AG09319 (cell line): ENCODE measurements around the gene FAS.
"Not testable (repeated sequence)": the region's sequence is repeated elsewhere in the genome, so short reads cannot be mapped to it uniquely, and the experiment has no call there.

Experiments used
- DNase-seq: peaks from one replicate; pipeline ENCODE4 v3.0.0-alpha.2; 2010; ENCODE audit warnings: low read depth; ENCODE audit errors: extremely low read depth
- TF ChIP-seq, protein P1 (sequence below): IDR thresholded peaks from 2 replicates; pipeline ENCODE4 v1.5.1; 2011; ENCODE audit warnings: low read depth, mild to moderate bottlenecking, inconsistent platforms, low read length, moderate library complexity

The FAS gene

GRCh38 chr10:89002226-89002978 is 11.8 kb downstream of the FAS start:
- TF ChIP-seq, protein P1, sequence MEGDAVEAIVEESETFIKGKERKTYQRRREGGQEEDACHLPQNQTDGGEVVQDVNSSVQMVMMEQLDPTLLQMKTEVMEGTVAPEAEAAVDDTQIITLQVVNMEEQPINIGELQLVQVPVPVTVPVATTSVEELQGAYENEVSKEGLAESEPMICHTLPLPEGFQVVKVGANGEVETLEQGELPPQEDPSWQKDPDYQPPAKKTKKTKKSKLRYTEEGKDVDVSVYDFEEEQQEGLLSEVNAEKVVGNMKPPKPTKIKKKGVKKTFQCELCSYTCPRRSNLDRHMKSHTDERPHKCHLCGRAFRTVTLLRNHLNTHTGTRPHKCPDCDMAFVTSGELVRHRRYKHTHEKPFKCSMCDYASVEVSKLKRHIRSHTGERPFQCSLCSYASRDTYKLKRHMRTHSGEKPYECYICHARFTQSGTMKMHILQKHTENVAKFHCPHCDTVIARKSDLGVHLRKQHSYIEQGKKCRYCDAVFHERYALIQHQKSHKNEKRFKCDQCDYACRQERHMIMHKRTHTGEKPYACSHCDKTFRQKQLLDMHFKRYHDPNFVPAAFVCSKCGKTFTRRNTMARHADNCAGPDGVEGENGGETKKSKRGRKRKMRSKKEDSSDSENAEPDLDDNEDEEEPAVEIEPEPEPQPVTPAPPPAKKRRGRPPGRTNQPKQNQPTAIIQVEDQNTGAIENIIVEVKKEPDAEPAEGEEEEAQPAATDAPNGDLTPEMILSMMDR: no peak
- DNase-seq: no peak

GRCh38 chr10:89003344-89003743 is 12.7 kb downstream of the FAS start:
- DNase-seq: no peak
- TF ChIP-seq, protein P1: no peak

DNA sequence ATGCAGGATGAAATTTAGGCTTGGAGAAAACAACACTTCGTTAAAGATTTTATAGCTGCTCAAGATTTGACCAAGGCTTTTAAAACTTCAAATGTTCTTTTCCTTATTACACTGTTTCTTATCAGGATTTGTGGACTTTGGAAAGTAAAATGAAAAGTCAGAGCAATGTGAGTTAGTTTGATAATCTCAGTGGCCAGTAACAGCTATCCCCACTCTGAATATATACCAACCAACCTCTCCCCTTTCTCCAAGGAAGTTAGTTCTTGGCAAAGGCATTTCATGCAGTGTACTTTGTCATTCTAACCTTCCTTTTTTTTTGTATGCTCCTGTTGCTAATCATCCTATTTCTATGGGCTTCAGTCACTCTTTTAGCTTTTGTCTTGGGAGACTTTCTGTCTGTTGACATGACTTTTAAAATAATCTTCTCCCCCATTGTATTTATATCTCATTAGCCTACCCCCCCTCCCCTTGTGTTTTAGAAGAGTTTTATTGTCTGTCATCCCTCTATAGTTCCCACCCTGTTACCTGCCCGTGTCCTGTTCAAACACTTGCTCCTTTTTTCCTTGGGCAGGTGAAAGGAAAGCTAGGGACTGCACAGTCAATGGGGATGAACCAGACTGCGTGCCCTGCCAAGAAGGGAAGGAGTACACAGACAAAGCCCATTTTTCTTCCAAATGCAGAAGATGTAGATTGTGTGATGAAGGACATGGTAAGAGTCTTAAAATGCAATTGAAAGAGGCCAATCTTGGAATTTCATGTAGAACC is 16.7 kb downstream of the FAS start:
- TF ChIP-seq, protein P1: no peak
- DNase-seq: no peak

DNA sequence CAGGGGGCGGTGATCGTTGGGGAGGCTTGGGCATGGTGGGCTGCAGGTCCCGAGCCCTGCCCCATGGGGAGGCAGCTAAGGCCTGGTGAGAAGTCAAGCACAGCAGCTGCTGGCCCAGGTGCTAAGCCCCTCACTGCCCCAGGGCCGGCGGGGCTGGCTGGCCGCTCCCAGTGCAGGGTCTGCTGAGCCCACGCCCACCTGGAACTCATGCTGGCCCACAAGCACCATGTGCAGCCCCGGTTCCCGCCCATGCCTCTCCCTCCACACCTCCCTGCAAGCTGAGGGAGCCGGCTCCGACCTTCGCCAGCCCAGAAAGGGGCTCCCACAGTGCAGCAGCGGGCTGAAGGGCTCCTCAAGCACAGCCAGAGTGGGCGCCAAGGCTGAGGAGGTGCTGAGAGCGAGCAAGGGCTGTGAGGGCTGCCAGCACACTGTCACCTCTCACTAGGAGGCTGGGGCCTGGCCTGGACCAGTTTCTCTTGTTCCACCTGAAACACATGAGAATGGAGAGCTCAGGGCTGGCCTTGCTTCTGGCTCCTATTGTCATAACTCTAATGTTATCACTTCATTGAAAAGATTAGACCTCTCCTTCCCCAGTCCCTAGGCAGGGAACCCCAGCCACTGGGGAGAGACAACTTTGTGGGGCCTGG is 28.2 kb downstream of the FAS start:
- not testable (repeated sequence) for DNase-seq

- TF ChIP-seq, protein P1: no peak
- no peak for DNase-seq
Observed at GRCh38 chr10:89019569-89020327, 29.1 kb downstream of the FAS start.

GRCh38 chr10:89021526-89021925 is 30.9 kb downstream of the FAS start:
- not testable (repeated sequence) for DNase-seq

DNA sequence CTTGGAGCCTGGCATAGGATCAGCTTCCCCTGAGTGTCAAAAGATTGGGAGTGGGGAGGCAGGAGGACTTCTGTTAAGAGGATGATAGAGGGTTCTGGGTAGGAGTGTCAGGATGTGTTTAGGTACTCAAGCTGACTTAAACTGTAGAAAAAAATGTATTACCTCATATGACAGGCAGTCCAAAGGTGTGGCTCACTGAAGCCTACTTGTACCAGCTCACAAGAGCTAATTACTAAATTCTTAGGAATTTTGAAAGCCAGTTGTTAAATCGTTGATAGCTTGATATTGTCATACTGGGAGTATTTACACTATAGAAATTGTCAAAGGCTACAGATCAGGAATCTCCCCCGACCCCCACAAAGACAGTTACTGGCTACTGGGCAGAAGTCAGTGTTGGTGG is 32.1 kb downstream of the FAS start:
- TF ChIP-seq, protein P1: no peak
- no peak for DNase-seq

DNA sequence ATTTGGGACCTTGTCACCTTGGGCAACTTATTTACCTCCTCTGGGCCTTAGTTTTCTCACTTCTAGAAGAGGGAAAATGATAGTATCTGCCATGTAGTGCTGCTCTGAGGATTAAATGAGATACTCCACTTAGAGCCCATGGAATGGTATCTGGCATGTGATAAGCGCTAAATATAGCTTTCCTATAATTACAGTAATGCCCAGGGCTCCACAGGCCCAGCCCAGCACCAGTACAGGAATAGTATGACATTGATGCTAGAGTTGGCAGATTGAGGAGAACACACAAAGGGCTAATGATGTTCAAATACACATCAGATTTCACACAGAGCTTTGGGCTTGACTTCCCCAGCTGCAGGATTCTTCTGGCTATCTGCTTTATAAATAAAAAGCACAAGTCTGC is 34.9 kb downstream of the FAS start:
- TF ChIP-seq, protein P1: no peak
- DNase-seq: no peak
